NT2/D1 (cell line): ENCODE data around the gene SERTM2.

Experiments
- YY1 ChIP-seq: IDR thresholded peaks from 2 replicates; pipeline ENCODE4 v1.6.1; 2011; ENCODE audit not compliant: insufficient read length, insufficient read depth
- ZNF274 ChIP-seq: IDR thresholded peaks from 2 replicates; pipeline ENCODE4 v1.6.1; 2011; ENCODE audit warnings: mild to moderate bottlenecking, low read depth, low read length

DNA sequence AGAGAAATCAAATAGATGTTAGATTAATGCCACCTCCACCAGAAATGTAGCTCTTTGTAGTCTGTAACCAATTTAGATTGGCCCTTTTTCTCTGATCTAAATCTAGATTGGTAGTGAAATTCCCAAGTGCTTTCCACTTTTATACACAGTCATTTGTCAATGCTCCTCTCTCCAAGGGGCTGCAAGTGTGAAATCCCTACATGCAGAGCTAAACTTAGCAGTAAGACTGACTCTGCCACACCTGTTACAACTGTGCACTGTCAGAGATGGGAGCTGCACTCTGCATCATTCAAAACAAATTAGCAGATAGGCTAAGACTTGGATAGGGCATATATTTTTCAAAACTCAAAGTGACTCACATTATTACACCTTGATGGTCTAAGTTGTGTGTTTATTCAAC, 9.1 kb downstream of the SERTM2 start:
- no peak for TF ChIP-seq ZNF274
- no peak for TF ChIP-seq YY1
